Left renal pelvis (tissue), 4 donors: ENCODE results near the gene SLC27A6. TPM values are rescaled to one million over a fixed set of nuclear protein-coding genes. Genes with fewer than 3 reads are reported as not detected.

Source experiments
- DNase-seq, 4 donors: peaks; one replicate each; pipeline ENCODE4 v3.0.0-alpha.2; 2013; ENCODE audit warnings: low read depth in 4 of 4, low spot score in 3 of 4
- polyA plus RNA-seq, 4 donors: library from polyadenylated mRNA; unstranded; fragments of 120-200 nt; gene quantifications; one replicate each; pipeline ENCODE4 v1.2.1, GENCODE V29; 2013; ENCODE audit not compliant: insufficient read length in 4 of 4

The SLC27A6 gene
- polyA plus RNA-seq, 4 donors, result 1.3 to 2.2 (median 1.6) TPM

DNA sequence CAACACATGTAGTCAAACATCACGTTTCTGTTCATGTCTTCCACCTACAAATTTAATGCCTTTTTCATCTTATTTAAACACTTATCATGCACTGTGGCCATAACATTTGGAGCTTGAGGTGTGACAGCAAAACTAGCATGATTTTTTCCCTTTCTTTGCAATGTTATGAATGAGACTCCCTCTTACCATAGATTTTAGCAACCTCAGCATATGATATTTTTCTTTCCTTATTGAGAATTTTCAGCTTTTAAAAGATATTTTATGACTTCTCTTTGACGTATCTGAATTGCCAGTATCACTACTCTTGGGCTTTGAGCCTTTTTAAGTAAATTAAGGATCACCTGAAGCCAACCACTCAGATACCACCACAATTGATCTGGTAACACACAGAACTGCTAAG, 96.6 kb downstream of the SLC27A6 start:
- no peak for DNase-seq

DNA sequence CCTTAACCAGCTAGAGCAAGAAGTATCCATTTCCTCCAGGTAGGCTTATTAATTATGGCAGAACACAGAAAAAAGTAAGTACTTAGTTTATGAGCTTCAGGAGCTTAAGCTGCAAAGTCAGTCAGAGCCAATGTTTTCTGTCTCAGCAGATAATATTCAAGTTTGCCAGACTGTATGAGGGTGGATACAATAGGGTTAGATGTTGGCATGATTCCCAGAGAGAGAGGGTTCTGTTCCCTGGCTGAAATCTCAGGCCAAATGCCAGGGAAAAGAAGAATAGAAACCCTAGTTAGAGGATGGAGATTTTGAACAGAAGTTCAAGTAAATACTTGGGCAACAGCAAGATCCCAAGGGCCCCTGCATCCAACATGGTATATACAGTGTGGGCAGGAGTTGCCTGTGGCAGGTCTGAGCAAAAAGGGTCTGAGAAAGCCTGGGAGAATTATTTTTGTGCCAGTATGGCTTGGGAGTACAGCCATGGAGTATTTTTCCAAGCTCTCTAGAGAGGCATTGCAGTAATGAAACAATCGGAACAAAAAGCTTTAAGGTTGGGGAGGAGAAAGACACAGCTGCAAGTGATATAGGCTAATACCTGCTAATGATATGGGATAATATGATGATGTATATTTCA, 98.3 kb downstream of the SLC27A6 start:
- DNase-seq, result no peak

DNA sequence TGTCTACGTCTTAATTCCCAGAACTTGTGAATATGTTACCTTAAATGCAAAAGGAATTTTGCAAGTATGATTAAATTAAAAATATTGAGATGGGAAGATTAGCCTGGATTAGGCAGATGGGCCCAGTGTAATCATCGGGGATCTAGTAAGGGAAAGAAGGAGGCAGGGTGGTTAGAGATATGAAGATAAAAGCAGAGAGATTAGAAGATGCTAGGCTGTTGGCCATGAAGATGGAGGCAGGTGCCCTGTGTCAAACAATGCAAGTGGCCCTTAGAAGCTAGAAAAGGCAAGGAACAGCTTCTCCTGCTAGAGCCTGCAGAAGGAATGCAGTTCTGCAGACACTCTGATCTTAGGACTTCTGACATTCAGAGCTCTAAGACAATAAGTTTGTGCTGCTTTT, 100.4 kb downstream of the SLC27A6 start:
- DNase-seq, result no peak

DNA sequence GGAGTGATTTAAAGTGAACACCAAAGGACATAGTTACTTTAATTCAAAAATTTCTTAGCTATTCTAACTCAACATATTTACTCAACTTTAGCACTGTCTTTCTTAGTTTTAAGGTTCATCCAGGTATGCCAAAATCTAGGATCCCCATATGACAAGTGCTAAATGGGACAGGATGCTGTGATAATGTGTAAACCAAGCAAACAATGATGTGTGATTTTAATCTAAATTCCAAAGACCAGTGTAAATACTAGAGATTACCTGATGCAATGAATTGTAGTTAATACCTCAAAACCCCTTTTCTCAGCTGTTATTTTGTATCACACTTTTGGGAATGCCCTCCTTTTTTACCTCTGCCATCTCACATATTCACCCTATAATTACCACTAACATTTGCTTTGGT, 102.5 kb downstream of the SLC27A6 start:
- DNase-seq, result no peak

DNA sequence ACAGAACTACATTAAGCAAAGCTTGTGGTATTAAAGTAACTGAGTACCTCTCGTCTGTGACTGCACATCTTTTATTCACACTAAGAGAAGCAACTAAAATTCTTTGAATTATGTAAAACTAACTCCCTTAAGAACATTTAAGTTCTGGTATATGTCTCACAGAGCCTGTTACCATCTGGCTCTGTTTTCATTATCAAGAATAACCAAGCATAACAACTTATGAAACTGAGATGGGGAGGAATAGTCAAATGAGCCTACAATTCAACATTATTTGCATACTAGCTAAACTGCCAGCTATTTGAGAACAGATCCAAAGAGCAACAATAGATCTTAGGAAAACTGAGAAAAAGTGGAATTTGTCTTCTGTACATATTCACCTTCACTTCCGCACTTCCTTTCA, 104.0 kb downstream of the SLC27A6 start:
- DNase-seq, result no peak

DNA sequence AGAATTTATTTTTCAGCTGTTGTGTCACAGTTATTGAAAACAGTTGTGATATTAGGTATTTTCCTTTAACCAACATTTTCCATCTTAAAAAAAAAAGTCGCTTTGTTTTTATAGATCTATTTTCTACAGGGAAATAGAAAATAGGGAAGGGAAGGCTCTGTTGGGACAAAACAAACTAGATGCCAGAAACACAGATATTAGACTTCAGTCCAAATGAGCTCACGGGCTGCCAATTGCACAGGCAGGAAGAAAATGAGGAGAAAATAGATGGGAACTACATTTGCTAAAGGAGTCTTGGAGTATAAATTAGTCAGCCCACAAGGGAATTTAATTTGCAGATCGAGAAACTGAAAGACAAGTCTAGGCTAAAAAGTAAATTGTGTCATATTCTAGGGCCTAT, 107.8 kb downstream of the SLC27A6 start:
- DNase-seq, result no peak

DNA sequence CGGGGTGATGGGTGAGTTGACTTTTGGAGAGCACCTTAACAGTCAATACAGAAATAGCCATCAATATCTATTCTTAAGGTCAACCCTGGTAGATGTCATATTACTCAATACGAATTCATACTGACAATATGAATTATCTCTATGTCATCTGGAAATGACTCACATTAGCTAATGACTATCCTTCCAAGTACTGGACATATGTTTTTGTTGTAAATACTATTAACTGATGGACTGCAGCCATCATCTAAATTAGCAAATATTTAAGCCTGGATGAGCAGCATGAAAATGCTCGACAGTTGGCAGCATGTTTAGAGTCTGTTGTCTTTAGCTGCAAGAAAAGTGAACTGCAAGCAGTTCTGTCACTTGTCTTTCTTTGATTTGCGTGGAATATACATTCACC, 109.6 kb downstream of the SLC27A6 start:
- DNase-seq, result no peak

DNA sequence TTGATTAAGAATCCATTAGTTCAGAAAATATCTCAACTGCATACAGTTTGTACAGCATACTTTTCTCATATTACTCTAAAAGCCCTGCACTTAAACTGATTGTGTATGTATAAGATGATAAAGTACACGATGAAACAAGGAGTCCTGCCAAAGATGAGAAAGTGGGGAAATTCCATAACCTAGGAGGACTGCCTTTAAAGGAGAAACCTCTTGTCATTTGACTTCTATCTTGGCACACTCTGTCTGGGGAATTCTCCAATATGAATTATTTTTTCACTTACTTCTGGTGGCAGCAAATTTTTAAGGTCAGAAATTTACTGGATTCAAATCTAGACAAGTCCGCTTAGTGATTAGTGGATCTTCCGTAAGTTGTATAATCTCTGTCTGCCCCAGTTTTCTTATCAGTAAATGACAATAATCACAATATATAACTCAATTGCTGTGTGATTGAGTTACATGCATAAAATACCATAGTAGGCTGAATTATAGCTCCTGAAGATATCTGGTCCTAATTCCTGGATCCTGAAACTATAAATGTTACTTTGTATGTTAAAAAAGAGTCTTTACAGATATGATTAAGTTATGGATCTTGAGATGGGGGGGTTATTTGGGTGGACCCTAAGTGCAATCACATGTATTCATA, 112.3 kb downstream of the SLC27A6 start:
- DNase-seq, result no peak

DNA sequence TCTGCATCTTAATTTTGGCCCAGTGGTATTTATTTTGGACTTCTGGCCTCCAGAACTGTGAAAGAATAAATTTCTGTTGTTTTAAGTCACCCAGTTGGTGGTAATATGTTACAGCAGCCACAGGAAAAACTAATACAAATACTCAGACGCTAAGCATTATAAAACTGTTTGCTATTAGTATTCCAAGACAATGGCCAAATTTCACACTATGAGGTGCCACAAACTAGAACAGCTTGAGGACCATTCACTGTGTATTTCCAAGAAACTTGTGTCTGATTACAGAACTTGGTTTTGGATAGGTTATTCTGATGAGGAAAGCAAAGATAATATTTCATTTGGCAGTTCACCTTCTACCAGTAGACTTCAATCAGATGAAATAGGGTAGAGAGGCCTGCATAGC, 113.0 kb downstream of the SLC27A6 start:
- no peak for DNase-seq

DNA sequence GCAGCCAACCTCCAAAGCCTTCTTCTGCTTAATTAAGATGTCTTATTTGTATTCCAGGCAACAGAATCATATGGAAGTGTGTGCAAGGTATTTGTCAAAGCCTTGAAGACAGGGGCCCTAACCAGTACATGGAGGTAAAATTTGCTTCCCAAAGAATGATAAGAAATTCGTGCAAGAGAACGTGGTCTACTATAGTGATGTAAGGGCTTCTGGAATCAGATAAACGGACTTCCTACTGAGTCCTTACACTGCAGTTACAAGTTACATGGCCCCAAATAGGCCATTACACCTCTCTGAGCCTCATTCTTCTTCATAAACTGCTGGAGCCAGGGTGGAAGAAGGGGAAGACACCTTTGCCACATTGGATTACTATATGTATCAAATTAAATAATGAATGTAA, 113.4 kb downstream of the SLC27A6 start:
- no peak for DNase-seq

DNA sequence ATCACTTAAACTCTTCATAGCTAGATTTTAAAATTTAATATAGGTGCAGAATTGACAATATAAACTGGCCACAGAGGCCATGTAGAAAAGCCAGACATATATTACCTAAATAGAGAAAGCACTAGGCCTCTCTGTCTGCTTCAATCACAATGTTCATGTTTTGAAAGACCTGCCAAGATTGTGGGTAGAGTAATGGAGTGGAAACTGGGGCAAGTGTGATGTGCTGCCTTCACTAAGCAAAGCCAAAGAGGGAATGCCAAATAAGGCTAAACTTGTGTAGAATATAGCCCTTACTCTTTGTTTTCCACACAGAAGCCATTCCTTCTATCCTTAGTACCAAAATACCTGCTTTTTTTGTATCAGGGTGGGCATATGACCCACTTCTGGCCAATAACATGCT, 114.2 kb downstream of the SLC27A6 start:
- DNase-seq, result no peak

DNA sequence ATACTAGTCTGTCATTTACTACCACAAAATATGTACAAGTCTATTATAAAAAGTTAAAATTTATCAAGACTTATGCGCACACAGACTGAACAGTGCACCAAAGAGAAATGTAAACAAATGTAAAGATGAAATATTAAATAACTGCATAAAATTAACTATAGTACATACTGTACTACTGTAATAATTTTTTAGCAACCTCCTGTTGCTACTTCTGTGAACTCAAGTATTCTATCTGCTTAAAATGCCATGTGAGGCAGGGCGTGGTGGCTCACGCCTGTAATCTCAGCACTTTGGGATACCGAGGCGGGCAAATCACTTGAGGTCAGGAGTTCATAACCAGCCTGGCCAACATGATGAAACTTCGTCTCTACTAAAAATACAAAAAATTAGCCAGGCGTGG, 115.5 kb downstream of the SLC27A6 start:
- DNase-seq, result no peak

DNA sequence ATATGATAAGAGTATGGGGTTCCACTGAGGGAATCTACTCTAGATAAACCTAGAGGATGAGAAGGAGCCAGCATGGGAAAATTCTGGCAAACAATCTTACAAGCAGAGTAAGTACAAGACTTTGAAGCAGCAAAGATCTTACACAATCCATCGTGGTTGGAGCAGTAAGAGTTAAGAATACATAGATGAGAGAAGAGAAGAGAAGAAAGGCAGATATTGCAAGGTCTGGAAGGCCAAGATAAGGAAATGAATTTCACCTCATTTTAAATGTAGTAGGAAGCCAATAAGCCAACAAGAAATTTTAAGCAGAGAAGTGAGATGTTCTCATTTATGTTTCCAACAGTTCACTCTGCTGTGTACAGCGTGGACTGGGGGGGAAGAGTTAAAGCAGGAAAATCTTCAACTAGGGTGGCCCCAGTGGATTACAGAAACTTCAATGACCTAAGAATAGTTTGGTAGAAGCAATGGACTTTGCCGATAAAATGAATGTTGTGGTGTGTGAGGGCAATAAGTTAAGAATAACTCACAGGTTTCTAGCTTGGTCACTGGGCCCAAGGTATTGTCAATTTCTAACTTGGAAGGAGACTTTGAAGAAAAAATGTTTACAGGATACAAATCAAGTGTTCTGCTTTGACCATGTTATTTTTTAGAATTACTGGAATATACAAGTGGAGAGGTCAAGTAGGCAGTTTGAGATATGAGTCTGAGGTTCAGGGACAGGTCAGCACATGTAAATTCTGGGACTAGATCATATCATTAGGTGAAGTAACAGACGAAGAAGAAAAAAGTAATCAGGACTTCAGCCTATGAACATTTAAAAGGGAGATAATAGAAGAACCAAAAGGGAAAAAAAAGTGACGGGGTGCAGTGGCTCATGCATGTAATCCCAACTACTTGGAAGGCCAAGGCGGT, 117.2 kb downstream of the SLC27A6 start:
- no peak for DNase-seq

Other genes starting within 250 kb of the SLC27A6 start
- gene ISOC1, start 129.3 kb downstream of the SLC27A6 start, polyA plus RNA-seq, result 10 to 100 TPM; 30.7 to 50.3 (median 43.5) TPM